H1 (cell line): ENCODE measurements around the gene MYO15A. TPM values are rescaled to one million over a fixed set of nuclear protein-coding genes. Genes with fewer than 3 reads are reported as not detected.

Source experiments
- CTCF ChIA-PET: fragments of 300-600 bp; sonication (Branson Sonifier 250); formaldehyde crosslinking; loops from one replicate; lab custom pipeline; 2021; ENCODE audit not compliant: partially characterized antibody; lab: Charles Lee
- POLR2A ChIA-PET: fragments of 300-600 bp; sonication (Branson Sonifier 250); formaldehyde crosslinking; loops from one replicate; lab custom pipeline; 2021; ENCODE audit warnings: inconsistent platforms; ENCODE audit not compliant: partially characterized antibody; lab: Charles Lee
- DNase-seq, 2 experiments: peaks; one replicate each; pipeline versions ENCODE4 v3.0.0 to v3.0.0-alpha.2; 2010 to 2022; ENCODE audit warnings: low spot score in 2 of 2, low read depth in 1 of 2, mixed read lengths in 1 of 2
- FAIRE-seq: peaks from 2 replicates; lab custom pipeline; 2011; peaks lifted over from hg19 to GRCh38; lab: Jason Lieb, UNC
- H2AFZ ChIP-seq: 2 replicates; pipeline ENCODE4 v1.8.1; 2012; ENCODE audit warnings: low read length, inconsistent platforms
- H2AK5ac ChIP-seq: 2 replicates; pipeline ENCODE4 v1.6.1; 2013; ENCODE audit warnings: low read depth, low read length
- H2BK120ac ChIP-seq: replicated peaks from 2 replicates; pipeline ENCODE3; 2013; ENCODE audit warnings: low read depth, low read length, inconsistent platforms
- H2BK12ac ChIP-seq: 2 replicates; pipeline ENCODE4 v1.6.1; 2013; ENCODE audit warnings: low read depth, low read length
- H2BK15ac ChIP-seq: 2 replicates; pipeline ENCODE4 v1.6.1; 2013; ENCODE audit warnings: low read length
- H2BK20ac ChIP-seq: 2 replicates; pipeline ENCODE4 v1.6.1; 2013; ENCODE audit warnings: low read length
- H2BK5ac ChIP-seq: 2 replicates; pipeline ENCODE4 v1.6.1; 2013; ENCODE audit warnings: low read depth, low read length
- H3K14ac ChIP-seq: 2 replicates; pipeline ENCODE4 v1.6.1; 2013; ENCODE audit warnings: inconsistent platforms; ENCODE audit not compliant: insufficient read length
- H3K18ac ChIP-seq: 2 replicates; pipeline ENCODE4 v1.6.1; 2013; ENCODE audit warnings: low read length; ENCODE audit errors: extremely low read depth
- H3K23ac ChIP-seq: 2 replicates; pipeline ENCODE4 v1.6.1; 2013; ENCODE audit warnings: inconsistent platforms; ENCODE audit not compliant: insufficient read length
- H3K23me2 ChIP-seq: 2 replicates; pipeline ENCODE4 v1.6.1; 2013; ENCODE audit warnings: low read depth, low read length
- H3K27ac ChIP-seq: 2 replicates; pipeline ENCODE4 v1.6.1; 2011; ENCODE audit warnings: low read depth, low read length, inconsistent platforms
- H3K27me3 ChIP-seq, 4 experiments: replicated peaks in 1 of 4; 1 replicate in 1 of 4; 2 replicates in 3 of 4; pipeline versions ENCODE4 v1.6.1 to v1.8.1; 2011 to 2013; ENCODE audit warnings: low read length in 3 of 4, mild to moderate bottlenecking in 3 of 4, inconsistent platforms in 2 of 4, mixed read lengths in 2 of 4, moderate library complexity in 1 of 4; ENCODE audit not compliant: control insufficient read depth in 3 of 4, insufficient read depth in 3 of 4; ENCODE audit errors: extremely low read depth in 1 of 4
- H3K36me3 ChIP-seq, 4 experiments: 2 replicates each; pipeline versions ENCODE4 v1.6.1 to v1.8.1; 2011 to 2013; ENCODE audit warnings: mild to moderate bottlenecking in 4 of 4, low read length in 3 of 4, moderate library complexity in 2 of 4, control low read depth in 1 of 4, inconsistent platforms in 1 of 4; ENCODE audit not compliant: insufficient read depth in 4 of 4, control insufficient read depth in 2 of 4
- H3K4ac ChIP-seq: replicated peaks from 2 replicates; pipeline ENCODE3; 2013; ENCODE audit warnings: low read length, low read depth, mixed read lengths, inconsistent platforms; ENCODE audit not compliant: insufficient read length
- H3K4me1 ChIP-seq, 4 experiments: replicated peaks in 1 of 4; 1 replicate in 1 of 4; 2 replicates in 3 of 4; pipeline versions ENCODE4 v1.6.1 to v1.8.1; 2011 to 2013; ENCODE audit warnings: low read length in 3 of 4, inconsistent platforms in 2 of 4, mixed read lengths in 1 of 4; ENCODE audit not compliant: insufficient read depth in 4 of 4, control insufficient read depth in 3 of 4
- H3K4me2 ChIP-seq, 2 experiments: 2 replicates each; pipeline versions ENCODE4 v1.6.1 to v1.8.1; 2011 to 2013; ENCODE audit warnings: low read depth in 2 of 2, low read length in 2 of 2, control low read depth in 1 of 2, inconsistent platforms in 1 of 2, mild to moderate bottlenecking in 1 of 2; ENCODE audit not compliant: insufficient read depth in 1 of 2
- H3K4me3 ChIP-seq, 4 experiments: fragments of 200-600, 300-600 bp in 1 of 4; sonication (generic), shearing (Covaris generic), sonication (Bioruptor Twin) in 1 of 4; 2 replicates each; pipeline versions ENCODE4 v1.5.1 to v1.8.1; 2011 to 2016; ENCODE audit warnings: low read length in 4 of 4, low read depth in 3 of 4, control low read depth in 2 of 4, inconsistent platforms in 2 of 4, mild to moderate bottlenecking in 2 of 4, mixed read lengths in 1 of 4, moderate library complexity in 1 of 4; ENCODE audit not compliant: insufficient read depth in 2 of 4; ENCODE audit errors: extremely low read depth in 1 of 4
- H3K56ac ChIP-seq: replicated peaks from 2 replicates; pipeline ENCODE3; 2013; ENCODE audit warnings: low read depth, mild to moderate bottlenecking, mixed read lengths, low read length, inconsistent platforms; ENCODE audit not compliant: insufficient read length
- H3K79me1 ChIP-seq: 2 replicates; pipeline ENCODE4 v1.6.1; 2013; ENCODE audit warnings: low read depth, low read length, control low read depth
- H3K79me2 ChIP-seq, 2 experiments: 2 replicates each; pipeline versions ENCODE4 v1.6.1 to v1.8.1; 2012 to 2013; ENCODE audit warnings: low read length in 2 of 2, mild to moderate bottlenecking in 2 of 2, inconsistent platforms in 1 of 2; ENCODE audit not compliant: insufficient read depth in 2 of 2, control insufficient read depth in 1 of 2
- H3K9ac ChIP-seq, 4 experiments: replicated peaks in 1 of 4; 1 replicate in 1 of 4; 2 replicates in 3 of 4; pipeline versions ENCODE4 v1.6.1 to v1.8.1; 2011 to 2013; ENCODE audit warnings: low read depth in 3 of 4, low read length in 3 of 4, control low read depth in 2 of 4, mild to moderate bottlenecking in 2 of 4, moderate library complexity in 2 of 4, inconsistent platforms in 1 of 4; ENCODE audit errors: extremely low read depth in 1 of 4
- H3K9me3 ChIP-seq, 2 experiments: 2 replicates each; pipeline versions ENCODE4 v1.6.1 to v1.8.1; 2012 to 2013; ENCODE audit warnings: mild to moderate bottlenecking in 2 of 2, moderate library complexity in 2 of 2, control low read depth in 1 of 2, inconsistent platforms in 1 of 2, low read depth in 1 of 2, low read length in 1 of 2, mixed read lengths in 1 of 2; ENCODE audit not compliant: insufficient read depth in 2 of 2
- H4K20me1 ChIP-seq, 2 experiments: replicated peaks in 1 of 2; 2 replicates each; pipeline versions ENCODE3 to v1.8.1; 2011 to 2013; ENCODE audit warnings: inconsistent platforms in 2 of 2, low read length in 2 of 2, mild to moderate bottlenecking in 1 of 2; ENCODE audit not compliant: insufficient read depth in 2 of 2, control insufficient read depth in 1 of 2
- H4K5ac ChIP-seq: 2 replicates; pipeline ENCODE4 v1.6.1; 2013; ENCODE audit warnings: low read length, low read depth, mixed read lengths, inconsistent platforms; ENCODE audit not compliant: insufficient read length
- H4K8ac ChIP-seq: 2 replicates; pipeline ENCODE4 v1.8.0; 2013; ENCODE audit warnings: mild to moderate bottlenecking, moderate library complexity, low read length, inconsistent platforms; ENCODE audit not compliant: insufficient read depth; ENCODE audit errors: extremely low read depth
- H4K91ac ChIP-seq: replicated peaks from 2 replicates; pipeline ENCODE3; 2013; ENCODE audit warnings: low read length, mixed read lengths, inconsistent platforms; ENCODE audit not compliant: insufficient read length
- CEBPB ChIP-seq: IDR thresholded peaks from 2 replicates; pipeline ENCODE4 v1.6.1; 2012; ENCODE audit warnings: low read depth, low read length
- EZH2 ChIP-seq: fragments of 200-600 bp; sonication (generic); IDR thresholded peaks from 2 replicates; pipeline ENCODE4 v1.7.1; 2012; ENCODE audit warnings: low read depth, mild to moderate bottlenecking, moderate library complexity, low read length, inconsistent platforms; ENCODE audit not compliant: severe bottlenecking
- FOSL1 ChIP-seq: IDR thresholded peaks from 2 replicates; pipeline ENCODE4 v1.6.1; 2011; ENCODE audit warnings: mild to moderate bottlenecking, low read depth, low read length, moderate library complexity; ENCODE audit not compliant: insufficient read depth
- POLR2A ChIP-seq, 2 experiments: IDR thresholded peaks; 1 replicate in 1 of 2; 2 replicates in 1 of 2; pipeline ENCODE4 v1.6.1; 2011; ENCODE audit warnings: low read depth in 2 of 2, low read length in 2 of 2, mild to moderate bottlenecking in 2 of 2; ENCODE audit errors: control extremely low read depth in 1 of 2
- POLR2AphosphoS5 ChIP-seq: IDR thresholded peaks from 2 replicates; pipeline ENCODE4 v1.6.1; 2011; ENCODE audit warnings: low read depth, low read length
- RAD21 ChIP-seq, 2 experiments: IDR thresholded peaks in 1 of 2; conservative IDR thresholded peaks in 1 of 2; 2 replicates each; pipeline ENCODE4 v1.6.1; 2011; ENCODE audit warnings: low read depth in 2 of 2, low read length in 2 of 2, improper control_type of control experiment in 1 of 2, inconsistent platforms in 1 of 2, mild to moderate bottlenecking in 1 of 2, moderate library complexity in 1 of 2
- SP2 ChIP-seq: IDR thresholded peaks from 2 replicates; pipeline ENCODE4 v1.6.1; 2012; ENCODE audit warnings: mild to moderate bottlenecking, low read length, inconsistent platforms
- SRF ChIP-seq: IDR thresholded peaks from 2 replicates; pipeline ENCODE4 v1.6.1; 2011; ENCODE audit warnings: mild to moderate bottlenecking, low read depth, low read length, moderate library complexity
- WGBS, 2 experiments: shearing (Covaris generic) in 1 of 2; methylation state at CpG; one replicate each; pipeline versions ENCODE4 v1.1.6 to v1.1.7; 2013 to 2015; ENCODE audit warnings: low lambda C conversion rate in 2 of 2, mixed read lengths in 2 of 2, inconsistent platforms in 1 of 2, low coverage in 1 of 2, missing lambda C conversion rate in 1 of 2; ENCODE audit not compliant: insufficient replicate concordance in 2 of 2, insufficient coverage in 1 of 2, insufficient read length in 1 of 2; ENCODE audit errors: extremely low coverage in 1 of 2, missing lambda C conversion rate in 1 of 2; 5-methylcytosine and 5-hydroxymethylcytosine counted together
- polyA plus RNA-seq, 7 experiments: library from polyadenylated mRNA; depleted of rRNA in 3 of 7; stranded (reverse) in 5 of 7; unstranded in 2 of 7; fragments of >200 nt in 5 of 7; fragments of 200-250 nt in 2 of 7; gene quantifications; 1 replicate in 5 of 7; 2 replicates in 1 of 7; 4 replicates in 1 of 7; pipeline versions ENCODE4 v1.2.1 to v1.2.3, GENCODE V29; 2011 to 2013; ENCODE audit warnings: missing spikeins in 2 of 7, mixed read lengths in 2 of 7
- total RNA-seq: library from RNA; stranded (reverse); fragmentation: NEBNext Ultra II Directional; extraction: Animal tissue kit (Norgen Biotek cat#: 25700); gene quantifications from 2 replicates; pipeline ENCODE4 v1.2.1, GENCODE V29; 2021
- TF ChIP-seq, protein P1 (sequence below): IDR thresholded peaks from 2 replicates; pipeline ENCODE4 v1.6.1; 2011; ENCODE audit warnings: low read length, improper control_type of control experiment

The MYO15A gene
- total and polyA plus RNA-seq, 2 of the 8 experiments (the other 6 are each of a cell fraction or from before 2014, with no cell fraction given), result 1.6 to 4.2 TPM

DNA sequence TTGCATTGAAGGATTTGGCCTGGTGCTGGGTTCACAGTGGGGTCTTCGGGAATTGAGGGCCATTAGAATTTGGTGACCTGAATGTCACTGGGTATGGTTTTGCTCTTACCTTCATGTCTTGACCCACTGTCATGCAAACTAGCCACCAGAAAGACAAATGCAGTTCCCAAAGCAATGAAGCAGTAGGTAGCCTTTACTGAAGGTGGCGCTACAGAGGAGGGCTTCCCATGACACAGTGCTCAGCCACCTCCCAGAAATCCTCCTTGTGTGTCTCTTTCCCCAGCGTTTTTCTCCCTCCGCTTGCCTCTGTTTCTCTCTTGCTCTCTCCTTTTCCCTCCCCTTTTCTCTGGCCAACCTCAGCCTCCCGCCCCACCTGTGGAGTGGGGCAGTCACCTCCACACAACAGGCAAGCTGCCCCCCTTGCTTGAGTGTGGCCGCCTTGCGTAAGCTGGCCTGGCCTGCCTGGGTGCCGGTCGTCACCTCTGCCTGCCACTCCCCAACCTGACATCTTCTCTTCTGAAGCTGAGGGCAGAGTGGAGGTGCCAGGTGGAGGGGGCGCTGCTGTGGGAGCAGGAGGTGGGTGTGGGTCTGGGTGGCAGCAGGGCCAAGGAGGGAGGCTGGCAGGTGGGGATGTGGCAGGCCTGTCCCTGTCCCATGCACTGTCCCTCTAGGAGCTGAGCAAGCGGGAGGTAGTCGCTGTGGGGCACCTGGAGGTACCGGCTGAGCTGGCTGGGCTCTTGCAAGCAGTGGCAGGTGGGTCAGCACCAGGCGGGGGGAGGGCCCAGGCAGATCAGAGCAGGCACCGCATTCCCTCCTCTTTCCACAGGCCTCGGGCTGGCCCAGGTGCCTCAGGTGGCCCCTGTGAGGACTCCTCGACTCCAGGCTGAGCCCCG is 34.7 kb downstream of the MYO15A start:
- ChIA-PET CTCF (interaction anchor here (0.6 to 10.9 kb wide), 37 partner anchors 8 to 380 kb away, joined by 3 to 141 read pairs (median 5); partner anchors contain the start of gene ALKBH5), POLR2A (interaction anchor here (0.6 to 2.5 kb wide), 7 partner anchors 10 to 76 kb away, joined by 3 to 13 read pairs (median 5); partner anchors contain the start of genes ALKBH5 and MYO15A)
- no peak overlapping the region for H2AK5ac ChIP-seq
- FAIRE-seq, result peak; percentile 98
- no peak overlapping the region for H3K56ac ChIP-seq
- H4K8ac ChIP-seq, result 0 out of 2 replicates have a peak overlapping the region, but pooled peaks have one; percentile 37
- peaks cover 0 to 2% of the 10 kb centered on the region in 2 experiments for H4K20me1 ChIP-seq
- H3K23me2 ChIP-seq, result no peaks in the 10 kb centered on the region
- no peaks in the 10 kb centered on the region for H3K36me3 ChIP-seq
- no peak overlapping the region for H3K4me3 ChIP-seq
- H3K27ac ChIP-seq, result no peak overlapping the region
- H3K9ac ChIP-seq, result no peak overlapping the region; a peak in 1 of 7 replicates
- peak in 1 of 2 experiments; percentile 73 for DNase-seq
- H3K4ac ChIP-seq, result no peak overlapping the region
- H4K5ac ChIP-seq, result no peak overlapping the region
- peak overlapping the region; percentile 89 for H2BK15ac ChIP-seq
- 0 out of 2 replicates have a peak overlapping the region, but pooled peaks have one; percentile 43 for H3K18ac ChIP-seq
- no peak overlapping the region for H2BK120ac ChIP-seq
- no peaks in the 10 kb centered on the region for H3K79me1 ChIP-seq
- peak overlapping the region; percentile 46; the same call in 1 of the 2 replicates for H2BK5ac ChIP-seq
- H2AFZ ChIP-seq, result peak overlapping the region; percentile 39; the same call in 1 of the 2 replicates
- peaks cover 0 to 16% (median 6%) of the 10 kb centered on the region in 4 experiments; a peak in 5 of 7 replicates for H3K4me1 ChIP-seq
- no peak overlapping the region; the same call in 1 of the 2 replicates for H2BK20ac ChIP-seq
- H3K4me2 ChIP-seq, result peak overlapping the region in 1 of 2 experiments; percentile 46; a peak in 2 of 4 replicates
- peak overlapping the region; percentile 69; the same call in 1 of the 2 replicates for H2BK12ac ChIP-seq
- H4K91ac ChIP-seq, result peak overlapping the region; percentile 27
- H3K14ac ChIP-seq, result no peak overlapping the region
- no peaks in the 10 kb centered on the region for H3K79me2 ChIP-seq
- no peaks in the 10 kb centered on the region for H3K9me3 ChIP-seq
- H3K23ac ChIP-seq, result no peak overlapping the region
- no peaks in the 10 kb centered on the region; a peak in 3 of 7 replicates for H3K27me3 ChIP-seq
- 68% methylated on average over 14 of the region's 18 CpGs; no CpG with 5 or more reads in 1 of the 2 experiments for WGBS, 2 experiments
- TF ChIP-seq SRF, result no peak
- TF ChIP-seq, protein P1, sequence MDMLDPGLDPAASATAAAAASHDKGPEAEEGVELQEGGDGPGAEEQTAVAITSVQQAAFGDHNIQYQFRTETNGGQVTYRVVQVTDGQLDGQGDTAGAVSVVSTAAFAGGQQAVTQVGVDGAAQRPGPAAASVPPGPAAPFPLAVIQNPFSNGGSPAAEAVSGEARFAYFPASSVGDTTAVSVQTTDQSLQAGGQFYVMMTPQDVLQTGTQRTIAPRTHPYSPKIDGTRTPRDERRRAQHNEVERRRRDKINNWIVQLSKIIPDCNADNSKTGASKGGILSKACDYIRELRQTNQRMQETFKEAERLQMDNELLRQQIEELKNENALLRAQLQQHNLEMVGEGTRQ, result no peak
- peak; percentile 44; the same call in 1 of the 2 replicates for TF ChIP-seq CEBPB
- TF ChIP-seq RAD21 (IDR thresholded peaks at IDR 0.05 in 1 of 2, conservative IDR thresholded peaks at IDR 0.05 in 1 of 2; ENCODE audit: low read depth in 2 of 2, low read length in 2 of 2), result peak; percentile 46 to 56
- TF ChIP-seq FOSL1, result no peak
- TF ChIP-seq EZH2, result no peak
- no peak for TF ChIP-seq POLR2AphosphoS5
- TF ChIP-seq POLR2A (IDR thresholded peaks at IDR 0.05; ENCODE audit: control extremely low read depth in 1 of 2, low read depth in 2 of 2, low read length in 2 of 2), result 0 out of 3 replicates have a peak, but pooled peaks of 1 of the 2 experiments have one; percentile 28
- TF ChIP-seq SP2, result no peak
